Measurements from ENCODE around the gene ARHGAP44. TPM values are rescaled to one million over a fixed set of nuclear protein-coding genes. Genes with fewer than 3 reads are reported as not detected.
A peak's percentile ranks its signal among the peaks of the same experiment; 100 is the strongest.

The ARHGAP44 gene
- total RNA-seq, 1 donor from 2014 or later: 5.8 TPM

DNA sequence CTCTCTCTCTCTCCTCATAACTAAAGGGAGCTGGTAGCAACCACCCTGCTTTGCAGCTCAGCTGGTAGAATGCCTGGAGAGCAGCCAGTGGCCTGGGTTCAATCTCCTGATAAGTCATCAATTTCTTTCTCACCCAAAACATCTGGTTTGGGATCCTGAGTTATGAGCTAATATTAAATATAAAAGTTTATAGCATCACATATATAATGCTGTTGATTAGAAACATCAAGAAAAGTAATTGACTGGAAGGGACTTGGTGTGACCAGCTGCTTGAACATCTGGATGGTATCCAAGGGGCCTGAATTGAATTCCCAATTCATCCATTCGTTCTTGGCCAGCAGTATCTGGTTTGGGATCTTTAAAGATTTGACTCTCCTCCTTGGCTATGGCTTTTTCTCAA, 240.8 kb downstream of the ARHGAP44 start:
- no peak overlapping the region for H3K4me3 ChIP-seq (ENCODE audit: low read depth, low read length)
- no peak for TF ChIP-seq CTCF (conservative IDR thresholded peaks at IDR 0.05; ENCODE audit: low read depth, low read length)
- no peak for DNase-seq (ENCODE audit: low read depth)

DNA sequence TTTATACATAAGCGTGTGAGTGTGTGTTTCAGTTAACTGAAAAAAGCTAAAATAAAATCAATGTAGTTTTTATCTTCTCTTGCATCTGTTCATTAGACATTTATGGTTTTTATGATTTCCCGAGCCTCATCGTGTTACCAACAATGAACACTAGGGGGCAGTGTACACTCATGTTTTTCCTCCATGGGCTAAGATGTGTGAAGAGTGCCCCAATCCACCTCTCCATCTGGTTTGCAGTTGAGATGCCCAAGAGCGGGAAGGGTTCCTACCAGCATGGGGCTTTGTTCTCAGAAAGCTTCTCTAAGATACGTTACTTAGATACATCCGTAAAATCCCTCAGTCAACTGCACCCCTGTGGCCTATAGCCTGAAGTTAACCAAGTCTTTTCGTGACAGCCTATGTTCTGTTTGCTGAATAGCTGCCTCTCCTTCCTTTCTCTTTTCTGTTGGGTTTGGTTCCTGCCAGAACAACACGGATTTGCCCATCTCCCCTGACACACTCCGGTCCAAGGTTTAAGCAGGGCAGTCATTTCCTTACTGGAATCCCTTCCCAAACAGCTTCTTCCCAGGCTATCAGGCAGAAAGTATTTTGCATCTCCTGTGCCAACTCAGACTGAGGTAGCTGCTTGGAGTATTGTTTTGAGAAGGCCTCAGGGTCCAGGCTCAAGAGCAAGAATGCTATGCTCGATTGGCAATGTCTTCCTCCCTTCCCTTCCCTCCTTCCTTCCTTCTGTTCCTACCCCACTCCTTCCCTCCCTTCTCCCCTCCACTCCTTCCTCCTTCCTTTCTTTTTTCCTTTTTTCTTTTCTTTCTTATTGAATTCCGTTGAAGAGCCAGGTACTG, 241.4 kb downstream of the ARHGAP44 start:
- DNase-seq (ENCODE audit: low read depth): no peak
- TF ChIP-seq CTCF (conservative IDR thresholded peaks at IDR 0.05; ENCODE audit: low read depth, low read length): peak; percentile 81
- H3K4me3 ChIP-seq (ENCODE audit: low read depth, low read length): no peak overlapping the region

DNA sequence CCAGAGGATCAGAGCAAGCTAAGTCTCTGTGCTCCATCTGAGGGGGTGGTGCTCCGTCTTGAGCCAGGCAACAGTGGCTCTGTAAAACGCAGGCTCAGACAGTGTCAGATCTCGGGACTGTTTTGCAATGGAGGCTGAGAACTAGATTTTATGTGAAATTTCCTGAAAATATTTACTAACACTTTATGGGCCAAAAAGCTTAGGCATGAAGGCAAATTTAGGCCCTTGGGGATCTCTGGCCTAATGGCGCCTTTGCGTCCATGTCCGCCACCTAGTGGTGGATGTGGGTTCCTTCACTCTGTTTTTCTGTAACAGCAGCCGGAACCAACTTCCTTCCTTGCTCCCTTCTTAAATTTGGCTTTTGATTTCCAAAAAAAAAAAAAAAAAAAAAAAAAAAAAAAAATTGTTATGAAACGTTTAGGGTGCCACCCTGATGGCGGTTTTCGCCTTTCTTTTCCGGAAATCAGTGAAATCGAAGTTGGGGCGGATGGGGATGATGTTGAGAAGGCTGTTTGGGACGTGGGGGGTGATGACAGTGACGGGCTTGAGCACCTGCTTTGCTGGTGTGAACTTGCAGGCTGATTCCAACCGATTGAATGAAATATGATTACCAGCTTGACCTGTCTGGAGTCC, 242.5 kb downstream of the ARHGAP44 start:
- no peak overlapping the region for H3K4me3 ChIP-seq (ENCODE audit: low read depth, low read length)
- no peak for DNase-seq (ENCODE audit: low read depth)
- peak; percentile 86 for TF ChIP-seq CTCF (conservative IDR thresholded peaks at IDR 0.05; ENCODE audit: low read depth, low read length)

- no peak for DNase-seq (ENCODE audit: low read depth)
- TF ChIP-seq CTCF (conservative IDR thresholded peaks at IDR 0.05; ENCODE audit: low read depth, low read length): no peak
- no peak overlapping the region for H3K4me3 ChIP-seq (ENCODE audit: low read depth, low read length)
Measured at GRCh38 chr17:13035420-13035819, 246.1 kb downstream of the ARHGAP44 start.

- no peak for DNase-seq (ENCODE audit: low read depth)
- H3K4me3 ChIP-seq (ENCODE audit: low read depth, low read length): no peak overlapping the region
- no peak for TF ChIP-seq CTCF (conservative IDR thresholded peaks at IDR 0.05; ENCODE audit: low read depth, low read length)
Measured at GRCh38 chr17:13036751-13037150, 247.5 kb downstream of the ARHGAP44 start.

DNA sequence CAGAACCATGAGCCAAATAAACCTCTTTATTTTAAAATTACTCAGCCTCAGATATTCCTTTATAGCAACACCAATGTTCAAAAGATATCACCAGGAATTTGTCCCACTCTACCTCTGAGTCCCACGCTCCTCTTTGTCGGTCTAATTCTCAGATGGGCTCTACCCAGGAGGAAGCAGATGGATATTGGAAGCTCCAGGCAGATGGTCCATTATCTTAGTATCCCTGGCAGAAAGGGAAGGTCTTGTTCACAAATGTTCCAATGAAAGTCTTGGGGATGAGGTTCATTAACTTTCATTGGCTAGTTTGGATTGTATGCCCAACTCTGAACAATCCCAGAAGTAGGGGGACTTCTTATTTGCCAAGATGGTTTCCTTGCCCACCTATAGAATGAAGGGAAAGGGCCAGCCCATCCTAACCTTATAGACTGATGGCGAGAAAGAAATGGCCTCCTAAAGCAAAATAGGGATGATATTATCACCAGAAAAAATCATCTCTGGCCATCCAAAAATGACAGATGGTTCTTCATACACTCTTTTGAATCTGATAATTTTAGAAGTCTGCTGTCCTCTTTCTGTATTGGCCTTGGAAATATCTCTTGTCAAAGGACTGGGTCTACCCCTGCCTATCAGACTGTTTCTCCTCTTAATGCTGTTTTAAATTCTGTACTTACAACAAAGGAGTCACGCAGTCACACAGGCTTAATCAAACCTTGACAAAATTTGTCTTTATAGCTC, 249.8 kb downstream of the ARHGAP44 start:
- no peak for TF ChIP-seq CTCF (conservative IDR thresholded peaks at IDR 0.05; ENCODE audit: low read depth, low read length)
- H3K4me3 ChIP-seq (ENCODE audit: low read depth, low read length): no peak overlapping the region
- no peak for DNase-seq (ENCODE audit: low read depth)

Other genes starting within 250 kb of the ARHGAP44 start
- 0.36 and 2.2 TPM in 2 replicates for gene MYOCD, start 123.6 kb upstream of the ARHGAP44 start, total RNA-seq
- gene ELAC2, start 228.5 kb downstream of the ARHGAP44 start, total RNA-seq: 75.4 and 115 TPM in 2 replicates

Data from epithelial cell of proximal tubule (primary cell).